SJSA1 (cell line): ENCODE measurements around the gene IL17REL. TPM values are rescaled to one million over a fixed set of nuclear protein-coding genes. Genes with fewer than 3 reads are reported as not detected.

Source experiments
- DNase-seq, 2 experiments: peaks; one replicate each; pipeline ENCODE4 v3.0.0-alpha.2; 2015 to 2020; ENCODE audit warnings: low spot score in 2 of 2, low read depth in 1 of 2
- H3K27ac ChIP-seq: fragments of 250-450 bp; sonication (Bioruptor Pico); 2 replicates; pipeline ENCODE4 v1.5.1; 2020; ENCODE audit warnings: mild to moderate bottlenecking, moderate library complexity
- H3K27me3 ChIP-seq: fragments of 250-450 bp; sonication (Bioruptor Pico); replicated peaks from 2 replicates; pipeline ENCODE4 v1.5.1; 2020; ENCODE audit warnings: mild to moderate bottlenecking, moderate library complexity
- H3K36me3 ChIP-seq: fragments of 250-450 bp; sonication (Bioruptor Pico); 2 replicates; pipeline ENCODE4 v1.5.1; 2020; ENCODE audit warnings: mild to moderate bottlenecking
- H3K4me1 ChIP-seq: fragments of 250-450 bp; sonication (Bioruptor Pico); replicated peaks from 2 replicates; pipeline ENCODE4 v1.6.1; 2021; ENCODE audit warnings: mild to moderate bottlenecking
- H3K4me3 ChIP-seq: fragments of 250-450 bp; sonication (Bioruptor Pico); 2 replicates; pipeline ENCODE4 v1.5.1; 2020; ENCODE audit warnings: mild to moderate bottlenecking
- H3K9me3 ChIP-seq: fragments of 250-450 bp; sonication (Bioruptor Pico); replicated peaks from 2 replicates; pipeline ENCODE4 v1.5.1; 2020; ENCODE audit warnings: mild to moderate bottlenecking
- total RNA-seq: library from RNA; depleted of rRNA; stranded (reverse); fragments of >200 nt; shearing (Covaris generic); gene quantifications from 2 replicates; pipeline ENCODE4 v1.2.3, GENCODE V29; 2014

Gene IL17REL
- total RNA-seq, 1 experiment from 2014 or later = not detected

DNA sequence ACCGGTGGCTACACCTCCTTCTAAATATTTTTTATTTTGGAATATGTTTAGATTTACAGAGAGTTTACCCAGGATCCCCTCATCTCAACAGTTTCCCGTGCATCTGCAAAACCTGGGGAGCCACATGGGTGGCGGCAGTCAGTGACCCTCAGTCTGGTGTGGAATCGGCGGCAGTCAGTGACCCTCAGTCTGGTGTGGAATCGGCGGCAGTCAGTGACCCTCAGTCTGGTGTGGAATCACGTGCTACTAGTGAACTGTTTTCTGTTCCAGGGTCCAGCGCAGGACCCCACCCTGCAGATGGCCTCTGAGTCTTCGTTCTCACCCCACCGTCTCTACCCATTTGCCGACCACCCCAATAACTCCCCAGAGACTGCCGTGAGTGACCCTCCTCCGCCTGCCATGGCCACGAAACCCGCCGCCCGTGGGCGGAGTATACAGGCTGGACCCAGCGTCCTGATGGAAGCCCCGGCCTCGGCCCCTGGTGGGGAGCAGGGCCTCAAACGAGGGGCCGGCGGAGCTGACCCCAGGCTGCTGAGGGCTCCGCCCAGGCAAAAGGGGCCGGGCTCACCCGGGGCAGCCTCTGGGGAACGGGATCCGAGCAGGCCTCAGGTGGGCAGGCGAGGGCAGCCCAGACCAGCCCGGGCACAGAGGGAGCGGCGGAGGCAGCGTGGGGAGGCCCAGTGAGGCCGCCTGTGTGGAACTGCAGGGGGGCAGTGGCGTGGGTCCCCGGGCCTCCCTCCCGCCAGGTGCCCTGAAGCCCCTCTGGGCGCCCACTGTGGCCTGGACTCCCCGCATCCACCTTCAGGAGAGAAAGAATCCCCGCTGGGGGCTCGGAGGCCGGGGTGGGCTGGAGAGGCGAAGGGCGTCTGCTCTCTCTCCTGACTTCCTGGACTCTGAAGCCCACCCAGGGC, 2.5 kb downstream of the IL17REL start:
- no peaks in the 10 kb centered on the region for H3K4me1 ChIP-seq
- H3K27me3 ChIP-seq = peaks cover 48% of the 10 kb centered on the region

DNA sequence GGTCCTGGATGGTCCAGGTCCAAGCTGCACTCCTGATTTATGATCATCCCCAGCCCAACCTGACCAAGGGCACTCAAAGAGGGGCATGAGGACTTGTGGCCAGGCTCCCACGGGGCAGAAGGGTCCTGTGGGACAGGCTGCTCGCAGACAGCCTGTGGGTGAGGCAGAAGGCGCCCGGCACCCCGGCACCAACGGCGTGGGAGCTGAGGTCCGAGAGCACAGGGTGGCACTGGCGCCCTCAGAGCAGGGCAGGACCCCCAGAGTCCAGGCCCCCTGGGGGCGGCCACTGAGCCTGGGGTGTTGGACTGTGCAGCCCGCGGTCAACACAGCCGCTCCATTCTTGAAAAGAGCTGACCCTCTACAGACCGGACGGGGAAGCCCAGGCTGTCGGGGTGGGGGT, 3.3 kb downstream of the IL17REL start:
- Histone ChIP-seq H3K4me1 (no peaks in the 10 kb centered on the region), H3K36me3 (no peaks in the 10 kb centered on the region), H3K27ac (no peak overlapping the region), H3K27me3 (peaks cover 40% of the 10 kb centered on the region), H3K4me3 (no peak overlapping the region), H3K9me3 (no peaks in the 10 kb centered on the region)
- no peak for DNase-seq

More for the DNA sequence above, 2.5 kb downstream of the IL17REL start:
- Histone ChIP-seq H3K27ac (no peak overlapping the region), H3K36me3 (no peaks in the 10 kb centered on the region), H3K9me3 (no peaks in the 10 kb centered on the region), H3K4me3 (no peak overlapping the region)
- peak in 1 of 2 experiments; percentile 58 for DNase-seq

DNA sequence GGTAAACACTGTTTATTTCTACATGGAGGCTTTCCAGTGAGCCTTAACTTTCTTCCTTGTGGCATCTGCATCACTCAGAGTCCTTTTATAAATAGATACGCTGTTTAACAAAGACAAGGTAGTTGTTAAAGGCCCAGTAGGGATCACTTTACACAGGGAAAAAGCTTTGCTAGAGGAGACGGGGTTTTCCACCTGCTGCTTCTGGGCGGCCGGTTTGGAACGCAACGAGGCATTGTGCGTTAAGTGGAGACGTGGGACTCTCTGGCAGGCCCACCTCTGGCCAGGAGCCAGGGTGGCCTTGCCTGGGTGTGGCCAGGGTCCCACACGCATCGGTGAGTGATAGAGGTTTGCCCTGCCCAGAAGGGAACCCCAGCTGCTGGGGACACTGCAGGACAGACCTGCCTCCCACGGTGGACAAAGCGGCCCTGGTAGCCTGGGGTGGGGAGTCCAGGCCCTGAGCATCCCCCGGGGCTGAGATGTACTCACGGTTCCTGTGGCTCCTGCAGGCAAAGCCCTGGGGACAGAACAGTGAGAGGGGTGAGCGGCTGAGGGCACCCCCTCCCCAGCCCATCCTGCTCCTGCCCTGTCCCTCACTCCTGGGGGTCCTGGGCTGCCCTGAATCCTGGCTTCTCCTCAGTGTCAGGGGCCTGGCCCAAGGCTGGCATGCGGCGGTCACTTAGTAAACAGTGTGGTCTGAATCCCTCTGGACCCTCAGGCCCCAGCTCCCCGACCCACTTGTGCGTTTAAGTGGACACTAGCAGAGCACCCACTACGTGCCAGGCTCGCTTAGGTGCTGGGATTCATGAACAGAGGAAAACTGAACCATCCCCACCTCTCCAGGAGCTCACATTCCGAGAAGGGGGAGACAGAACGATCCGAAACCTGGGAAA, 4.2 kb downstream of the IL17REL start:
- Histone ChIP-seq H3K4me1 (no peaks in the 10 kb centered on the region), H3K36me3 (no peaks in the 10 kb centered on the region), H3K27me3 (peaks cover 38% of the 10 kb centered on the region), H3K9me3 (no peaks in the 10 kb centered on the region), H3K4me3 (no peak overlapping the region), H3K27ac (no peak overlapping the region)
- no peak for DNase-seq

DNA sequence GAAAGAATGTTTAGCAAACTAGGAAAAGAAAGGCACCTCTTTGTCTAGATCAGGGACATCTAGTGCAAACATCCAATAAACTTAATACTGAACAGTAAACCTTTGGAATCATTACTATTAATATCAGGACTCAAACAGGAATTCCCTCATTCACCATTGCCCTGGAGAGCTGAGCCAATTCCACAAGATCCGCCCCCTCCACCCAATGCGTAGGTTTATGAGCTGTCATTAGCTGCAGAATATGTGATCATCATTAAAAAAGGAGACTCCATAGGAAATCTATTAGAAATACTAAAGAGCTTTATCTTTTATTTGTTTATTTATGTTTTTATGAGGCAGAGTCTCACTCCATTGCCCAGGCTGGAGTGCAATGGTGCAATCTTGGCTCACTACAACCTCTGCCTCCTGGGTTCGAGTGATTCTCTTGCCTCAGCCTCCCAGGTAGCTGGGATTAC, 5.5 kb downstream of the IL17REL start:
- H3K27me3 ChIP-seq = peaks cover 25% of the 10 kb centered on the region
- no peaks in the 10 kb centered on the region for H3K36me3 ChIP-seq
- H3K4me1 ChIP-seq = no peaks in the 10 kb centered on the region
- no peak overlapping the region for H3K4me3 ChIP-seq
- H3K27ac ChIP-seq = no peak overlapping the region
- DNase-seq = no peak
- H3K9me3 ChIP-seq = no peaks in the 10 kb centered on the region

DNA sequence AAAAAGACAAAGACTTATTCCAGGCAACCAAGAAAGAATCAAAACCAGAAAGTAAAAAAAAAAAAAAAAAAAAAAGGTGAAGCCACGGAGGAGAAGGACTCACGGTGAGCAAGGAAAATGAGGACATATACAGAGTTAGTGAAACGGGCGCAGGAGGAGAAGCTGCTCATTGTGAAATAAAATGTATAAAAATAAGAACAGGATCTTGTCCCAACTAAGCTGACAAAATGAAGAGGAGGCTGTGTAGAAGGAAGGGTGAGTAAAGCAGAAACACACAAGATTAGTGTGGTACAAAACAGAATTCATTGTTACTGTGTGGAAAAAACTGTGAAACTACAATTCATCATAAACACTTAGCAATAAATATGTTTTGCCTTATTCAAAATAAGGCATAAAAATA, 7.6 kb downstream of the IL17REL start:
- Histone ChIP-seq H3K27me3 (peaks cover 8% of the 10 kb centered on the region), H3K4me1 (no peaks in the 10 kb centered on the region), H3K27ac (no peak overlapping the region), H3K9me3 (no peaks in the 10 kb centered on the region), H3K4me3 (no peak overlapping the region), H3K36me3 (no peaks in the 10 kb centered on the region)
- no peak for DNase-seq

DNA sequence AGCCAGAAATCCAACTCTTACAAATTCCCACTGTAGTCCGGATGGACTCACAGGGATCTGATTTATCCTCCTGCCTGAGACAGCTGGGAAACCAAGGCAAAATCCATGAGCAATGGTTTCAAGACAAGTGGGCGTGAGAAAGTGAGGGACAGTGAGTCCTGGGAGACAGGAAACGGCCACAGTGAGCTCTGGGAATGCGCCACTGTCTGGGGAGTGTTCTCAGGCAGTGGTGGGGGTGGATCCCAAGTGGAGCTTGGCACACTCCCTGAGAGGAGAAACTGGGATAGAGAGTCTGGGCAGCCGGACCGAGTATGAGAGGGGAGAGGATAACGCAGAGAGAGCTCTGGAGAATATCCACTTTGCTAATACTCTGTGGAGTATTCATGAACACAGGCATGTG, 9.8 kb downstream of the IL17REL start:
- DNase-seq = no peak
- Histone ChIP-seq H3K9me3 (no peaks in the 10 kb centered on the region), H3K36me3 (no peaks in the 10 kb centered on the region), H3K27ac (no peak overlapping the region), H3K4me3 (no peak overlapping the region), H3K27me3 (peaks cover 5% of the 10 kb centered on the region; the same call in 1 of the 2 replicates), H3K4me1 (no peaks in the 10 kb centered on the region)

DNA sequence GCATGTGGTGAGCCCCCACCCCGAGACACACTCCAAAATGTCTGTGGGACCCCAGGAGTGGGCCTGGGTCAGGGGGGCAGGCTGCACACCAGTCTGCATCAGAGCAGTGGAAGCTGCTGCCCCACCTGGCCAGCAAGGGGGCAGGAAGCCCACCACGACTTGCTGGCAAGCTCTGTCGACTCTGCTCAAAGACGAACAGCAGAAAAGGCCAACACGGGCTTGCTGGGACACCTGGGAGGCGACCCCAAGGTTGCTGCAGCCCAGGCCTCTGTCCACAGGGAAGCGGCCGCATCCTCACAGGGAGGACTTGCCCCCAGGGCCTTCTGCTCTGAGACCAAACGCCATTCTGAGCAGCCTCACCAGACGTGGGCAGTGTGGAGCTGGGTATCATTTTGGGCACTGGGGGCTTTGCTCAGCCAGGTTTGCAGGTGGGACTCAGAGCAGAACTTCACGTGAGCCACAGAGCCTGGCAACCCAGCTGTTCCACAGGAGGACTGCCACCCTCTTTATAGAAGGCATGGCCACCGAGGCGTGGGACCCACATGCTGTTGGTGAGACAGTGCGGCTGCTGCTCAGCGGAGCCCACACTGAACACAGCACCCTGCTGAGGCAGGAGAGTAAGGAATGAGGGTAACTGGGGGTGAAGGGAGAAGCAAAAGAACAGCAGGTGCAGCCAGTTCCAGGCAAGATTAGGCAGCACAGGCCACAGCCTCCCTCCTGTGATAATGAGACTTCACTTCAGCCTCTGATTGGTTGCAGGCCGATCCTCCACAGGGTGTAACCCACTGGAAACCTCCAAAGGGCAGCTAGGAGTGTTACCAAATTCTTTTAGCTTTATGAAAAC, 11.0 kb downstream of the IL17REL start:
- H3K9me3 ChIP-seq = no peaks in the 10 kb centered on the region
- DNase-seq = no peak
- H3K4me3 ChIP-seq = no peak overlapping the region
- H3K27me3 ChIP-seq = peaks cover 5% of the 10 kb centered on the region; the same call in 1 of the 2 replicates
- H3K4me1 ChIP-seq = no peaks in the 10 kb centered on the region
- H3K36me3 ChIP-seq = no peaks in the 10 kb centered on the region
- no peak overlapping the region for H3K27ac ChIP-seq

DNA sequence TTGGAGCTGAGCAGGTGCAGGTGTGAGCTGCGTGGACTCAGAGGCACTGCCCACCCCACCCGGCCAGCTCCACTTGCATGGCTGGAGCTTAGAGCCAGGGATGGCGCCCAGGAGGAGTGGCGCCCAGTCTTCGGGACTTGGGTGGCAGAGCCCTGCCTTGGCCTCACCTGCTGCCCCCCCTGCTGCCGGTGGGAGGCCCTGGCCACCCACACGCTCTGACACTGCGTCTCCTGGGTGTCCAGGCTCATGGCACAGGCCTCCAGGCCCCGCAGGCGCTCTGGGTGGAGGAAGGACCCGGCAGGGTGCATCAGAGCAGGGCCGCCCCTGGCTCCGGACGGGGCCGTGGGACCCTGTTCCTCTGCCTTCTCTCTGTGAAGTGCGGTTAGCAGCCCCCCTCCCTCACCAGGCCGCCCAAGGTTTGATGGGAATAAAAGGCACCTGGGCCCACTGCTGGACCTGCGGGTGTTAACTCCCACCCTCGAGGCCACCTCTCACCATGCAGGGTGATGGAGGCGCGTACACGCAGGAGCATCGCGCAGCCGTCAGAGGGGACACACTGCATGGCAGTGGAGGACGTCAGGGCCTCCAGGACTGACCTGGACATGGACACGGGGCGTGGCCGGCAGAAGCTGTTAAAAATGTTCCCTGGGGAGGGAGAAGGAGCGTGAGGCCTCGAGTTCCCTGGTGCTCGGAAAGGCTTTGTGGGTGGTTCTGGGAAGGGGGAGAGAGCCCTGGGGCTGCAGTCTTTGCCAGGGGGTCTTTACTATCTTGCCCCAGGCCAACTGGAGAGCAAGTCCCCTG, 11.8 kb downstream of the IL17REL start:
- peak in 1 of 2 experiments; percentile 43 for DNase-seq
- Histone ChIP-seq H3K9me3 (no peaks in the 10 kb centered on the region), H3K27me3 (peaks cover 5% of the 10 kb centered on the region; the same call in 1 of the 2 replicates), H3K27ac (no peak overlapping the region), H3K4me1 (no peaks in the 10 kb centered on the region), H3K36me3 (no peaks in the 10 kb centered on the region), H3K4me3 (no peak overlapping the region)

DNA sequence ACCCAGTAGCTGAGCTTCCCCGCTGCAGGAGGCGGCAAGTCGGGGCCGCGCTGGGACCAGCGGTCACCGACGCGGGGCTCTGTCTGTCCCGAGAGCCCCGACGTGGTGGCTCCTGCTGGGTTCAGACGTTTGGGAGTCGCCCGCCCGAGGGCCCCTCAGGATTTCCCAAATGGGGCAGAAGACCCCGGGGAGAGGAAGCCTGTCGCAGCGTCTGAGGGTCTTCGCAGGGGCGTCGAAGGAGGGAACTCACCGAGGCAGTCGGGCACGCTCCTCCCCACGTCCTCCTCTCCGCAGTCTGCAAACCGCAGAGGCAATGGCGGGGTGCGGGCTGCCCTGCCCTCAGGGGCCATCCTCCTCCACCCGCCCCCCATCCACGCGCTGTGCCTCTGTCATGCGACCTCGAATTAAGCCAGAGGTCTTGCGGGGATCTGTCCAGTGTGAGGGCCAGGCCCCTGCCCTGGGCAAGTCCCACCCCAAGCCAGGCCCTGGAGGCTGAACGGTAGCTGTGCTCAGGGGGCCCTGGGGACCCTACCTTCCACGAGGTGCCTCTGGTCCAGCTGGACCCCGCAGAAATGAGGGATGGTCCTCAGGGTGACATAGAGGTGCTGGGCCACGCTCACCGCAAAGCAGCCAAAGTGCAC, 12.5 kb downstream of the IL17REL start:
- Histone ChIP-seq H3K27ac (no peak overlapping the region), H3K36me3 (no peaks in the 10 kb centered on the region), H3K27me3 (peaks cover 5% of the 10 kb centered on the region; the same call in 1 of the 2 replicates), H3K4me1 (no peaks in the 10 kb centered on the region), H3K4me3 (no peak overlapping the region), H3K9me3 (no peaks in the 10 kb centered on the region)
- peak in 1 of 2 experiments; percentile 45 for DNase-seq

DNA sequence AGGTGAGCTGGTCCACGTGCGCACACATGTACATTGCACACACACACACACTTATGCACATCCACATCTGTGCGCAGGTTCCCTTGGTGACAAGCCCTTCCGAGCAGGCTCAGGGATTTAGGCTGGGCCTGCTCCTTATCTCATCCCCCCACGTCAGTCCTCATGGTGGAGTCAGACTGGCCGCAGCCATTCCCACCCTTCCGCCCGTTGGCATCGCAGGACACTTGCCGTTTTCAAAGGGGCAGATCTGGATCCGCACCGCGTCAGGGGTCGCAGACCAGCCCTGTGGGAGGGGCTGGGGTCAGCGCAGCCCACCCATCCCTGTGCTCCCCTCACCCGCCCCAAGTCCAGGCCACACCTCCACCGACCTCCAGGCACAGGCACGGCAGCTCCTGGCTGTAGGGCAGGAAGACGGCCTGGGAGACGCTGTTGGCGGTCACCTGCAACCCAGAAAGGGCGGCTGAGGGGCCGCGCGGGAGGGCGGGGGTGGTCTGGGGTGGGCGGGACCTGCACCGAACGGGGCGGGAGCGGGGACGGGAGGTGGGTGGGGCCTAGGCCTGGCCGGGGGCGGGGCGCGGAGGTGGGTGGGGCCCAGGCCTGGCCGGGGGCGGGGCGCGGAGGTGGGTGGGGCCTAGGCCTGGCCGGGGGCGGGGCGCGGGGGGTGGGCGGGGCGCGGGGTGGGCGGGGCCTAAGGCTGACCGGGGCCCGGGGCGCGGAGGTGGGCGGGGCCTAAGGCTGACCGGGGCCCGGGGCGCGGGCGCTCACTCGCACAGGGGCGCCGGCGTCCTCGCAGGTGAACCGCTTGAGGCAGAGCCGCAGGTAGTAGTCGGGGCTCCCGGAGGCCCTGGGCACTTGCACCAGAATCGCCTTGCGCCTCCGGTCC, 13.3 kb downstream of the IL17REL start:
- Histone ChIP-seq H3K9me3 (no peaks in the 10 kb centered on the region), H3K4me3 (no peak overlapping the region), H3K27me3 (peaks cover 5% of the 10 kb centered on the region; the same call in 1 of the 2 replicates), H3K36me3 (no peaks in the 10 kb centered on the region), H3K4me1 (no peaks in the 10 kb centered on the region), H3K27ac (no peak overlapping the region)
- DNase-seq = no peak

DNA sequence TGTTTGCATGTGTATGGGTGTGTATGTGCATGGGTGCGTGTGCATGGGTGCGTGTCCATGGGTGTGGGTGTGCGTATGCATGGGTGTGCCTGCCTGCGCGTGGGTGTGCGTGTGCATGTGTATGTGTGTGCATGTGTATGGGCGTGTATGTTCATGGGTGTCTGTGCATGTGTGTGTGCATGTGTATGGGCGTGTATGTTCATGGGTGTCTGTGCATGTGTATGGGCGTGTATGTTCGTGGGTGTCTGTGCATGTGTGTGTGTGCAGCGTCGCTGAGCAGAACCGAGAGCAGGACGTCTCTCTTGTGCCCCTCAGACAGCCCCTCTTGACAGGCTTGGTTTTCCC, 13.9 kb downstream of the IL17REL start:
- H3K27ac ChIP-seq = no peak overlapping the region
- H3K9me3 ChIP-seq = no peaks in the 10 kb centered on the region
- H3K4me3 ChIP-seq = no peak overlapping the region
- H3K27me3 ChIP-seq = peaks cover 2% of the 10 kb centered on the region; the same call in 1 of the 2 replicates
- no peak for DNase-seq
- H3K36me3 ChIP-seq = no peaks in the 10 kb centered on the region
- no peaks in the 10 kb centered on the region for H3K4me1 ChIP-seq
